ENCODE measurements around the gene CILP.

The CILP gene

GRCh38 chr15:65156692-65157091 lies 54.6 kb downstream of the CILP start:
- no peak for DNase-seq (ENCODE audit: low read depth)

- no peak for DNase-seq (ENCODE audit: low read depth)
Observed at GRCh38 chr15:65154720-65155119, 56.6 kb downstream of the CILP start.

GRCh38 chr15:65147902-65148301 lies 63.4 kb downstream of the CILP start:
- no peak for DNase-seq (ENCODE audit: low read depth)

GRCh38 chr15:65146438-65146837 lies 64.8 kb downstream of the CILP start:
- DNase-seq (ENCODE audit: low read depth) = no peak
